SK-N-MC (cell line): ENCODE data around the gene TMEM69.

Source experiments
- EZH2 ChIP-seq: fragments of 200-600 bp; sonication (generic); IDR thresholded peaks from one replicate; pipeline ENCODE4 v1.6.1; 2017; ENCODE audit warnings: antibody characterized with exemption
- POLR2AphosphoS5 ChIP-seq: IDR thresholded peaks from 2 replicates; pipeline ENCODE4 v1.6.1; 2012; ENCODE audit warnings: mild to moderate bottlenecking, low read depth, low read length, borderline replicate concordance

GRCh38 chr1:45659222-45659621 is 28.8 kb upstream of the TMEM69 start:
- no peak for TF ChIP-seq POLR2AphosphoS5
- TF ChIP-seq EZH2, result no peak
